Cardiac muscle cell (in vitro differentiated cells and primary cell): ENCODE data around the gene SLC9A9. TPM values are rescaled to one million over a fixed set of nuclear protein-coding genes. Genes with fewer than 3 reads are reported as not detected.
A peak's percentile ranks its signal among the peaks of the same experiment; 100 is the strongest.
"Not testable (repeated sequence)": the region's sequence is repeated elsewhere in the genome, so short reads cannot be mapped to it uniquely, and the experiment has no call there.

Experiments used
- DNase-seq, 2 donors: peaks; one replicate each; pipeline versions ENCODE4 v3.0.0 to v3.0.0-alpha.2; 2010 to 2017; ENCODE audit warnings: low read depth in 1 of 2, low spot score in 1 of 2
- H3K27ac ChIP-seq: fragments of 200-600 bp; sonication (generic); 2 replicates; pipeline ENCODE4 v1.5.1; 2016
- H3K27me3 ChIP-seq: fragments of 200-600 bp; sonication (generic); 2 replicates; pipeline ENCODE4 v1.6.0; 2016; ENCODE audit warnings: control low read depth
- H3K36me3 ChIP-seq: fragments of 200-600 bp; sonication (generic); 2 replicates; pipeline ENCODE4 v1.5.1; 2016; ENCODE audit warnings: control low read depth
- H3K4me1 ChIP-seq: fragments of 200-600 bp; sonication (generic); 2 replicates; pipeline ENCODE4 v1.8.1; 2017; ENCODE audit warnings: low read depth, mild to moderate bottlenecking, mixed run types
- H3K4me3 ChIP-seq: fragments of 200-600 bp; sonication (generic); 2 replicates; pipeline ENCODE4 v1.5.1; 2016; ENCODE audit warnings: mild to moderate bottlenecking
- H3K9me3 ChIP-seq: fragments of 200-600 bp; sonication (generic); 2 replicates; pipeline ENCODE4 v1.5.1; 2017; ENCODE audit warnings: low read depth, mild to moderate bottlenecking, control low read depth
- CTCF ChIP-seq: IDR thresholded peaks from 2 replicates; pipeline ENCODE4 v1.5.1; 2012; ENCODE audit warnings: low read depth, mild to moderate bottlenecking, low read length
- polyA plus RNA-seq: library from polyadenylated mRNA; unstranded; fragments of >200 nt; fragmentation: Nextera tagmentation; extraction: Ambion mirVana; gene quantifications from 2 replicates; pipeline ENCODE4 v1.2.1, GENCODE V29; 2016
- total RNA-seq: library from RNA; depleted of rRNA; stranded (reverse); fragments of >200 nt; gene quantifications from 2 replicates; pipeline ENCODE4 v1.2.3, GENCODE V29; 2016

SLC9A9 gene
- total and polyA plus RNA-seq, 2 experiments from 2014 or later = 0.73 to 1.5 TPM

GRCh38 chr3:143810953-143811265 lies 37.4 kb downstream of the SLC9A9 start:
- H3K27ac ChIP-seq = no peak overlapping the region
- no peak for TF ChIP-seq CTCF
- DNase-seq = no peak
- H3K36me3 ChIP-seq = no peaks in the 10 kb centered on the region
- no peaks in the 10 kb centered on the region for H3K27me3 ChIP-seq
- H3K4me1 ChIP-seq = no peaks in the 10 kb centered on the region
- no peaks in the 10 kb centered on the region for H3K9me3 ChIP-seq
- no peak overlapping the region for H3K4me3 ChIP-seq

- TF ChIP-seq CTCF = no peak
- H3K9me3 ChIP-seq = no peaks in the 10 kb centered on the region
- no peaks in the 10 kb centered on the region for H3K27me3 ChIP-seq
- no peak overlapping the region for H3K4me3 ChIP-seq
- no peaks in the 10 kb centered on the region for H3K36me3 ChIP-seq
- H3K27ac ChIP-seq = no peak overlapping the region
- DNase-seq = no peak
- H3K4me1 ChIP-seq = no peaks in the 10 kb centered on the region
Observed at GRCh38 chr3:143810166-143810952, 37.9 kb downstream of the SLC9A9 start.

- no peaks in the 10 kb centered on the region for H3K4me1 ChIP-seq
- no peaks in the 10 kb centered on the region for H3K36me3 ChIP-seq
- peak in 1 of 2 donors; percentile 32 for DNase-seq
- no peaks in the 10 kb centered on the region for H3K27me3 ChIP-seq
- H3K9me3 ChIP-seq = no peaks in the 10 kb centered on the region
- TF ChIP-seq CTCF = no peak
- no peak overlapping the region for H3K27ac ChIP-seq
- no peak overlapping the region for H3K4me3 ChIP-seq
Observed at GRCh38 chr3:143809121-143809621, 39.1 kb downstream of the SLC9A9 start.

GRCh38 chr3:143808030-143808429 lies 40.2 kb downstream of the SLC9A9 start:
- no peak for DNase-seq
- Histone ChIP-seq H3K27me3 (no peaks in the 10 kb centered on the region), H3K27ac (no peak overlapping the region), H3K36me3 (no peaks in the 10 kb centered on the region), H3K4me3 (no peak overlapping the region), H3K4me1 (no peaks in the 10 kb centered on the region), H3K9me3 (no peaks in the 10 kb centered on the region)
- TF ChIP-seq CTCF = no peak

- Histone ChIP-seq H3K9me3 (no peaks in the 10 kb centered on the region), H3K27me3 (no peaks in the 10 kb centered on the region), H3K4me3 (no peak overlapping the region), H3K27ac (no peak overlapping the region), H3K4me1 (no peaks in the 10 kb centered on the region), H3K36me3 (no peaks in the 10 kb centered on the region)
- no peak for TF ChIP-seq CTCF
- DNase-seq = no peak
Observed at GRCh38 chr3:143806038-143806437, 42.2 kb downstream of the SLC9A9 start.

- H3K27me3 ChIP-seq, H3K36me3 ChIP-seq, H3K4me3 ChIP-seq, H3K27ac ChIP-seq, H3K4me1 ChIP-seq, H3K9me3 ChIP-seq, DNase-seq: not testable (repeated sequence)
Observed at GRCh38 chr3:143805476-143805875, 42.8 kb downstream of the SLC9A9 start.

GRCh38 chr3:143801046-143801445 lies 47.2 kb downstream of the SLC9A9 start:
- not testable (repeated sequence) for DNase-seq, H3K27ac ChIP-seq, H3K9me3 ChIP-seq, H3K4me3 ChIP-seq, H3K4me1 ChIP-seq, H3K36me3 ChIP-seq, H3K27me3 ChIP-seq

- H3K27me3 ChIP-seq, H3K4me3 ChIP-seq, H3K27ac ChIP-seq, H3K9me3 ChIP-seq, DNase-seq, H3K36me3 ChIP-seq: not testable (repeated sequence)
- peaks cover 14% of the 10 kb centered on the region for H3K4me1 ChIP-seq
Observed at GRCh38 chr3:143798151-143798550, 50.1 kb downstream of the SLC9A9 start.
